ENCODE measurements around the gene MAPK8IP1. TPM values are rescaled to one million over a fixed set of nuclear protein-coding genes. Genes with fewer than 3 reads are reported as not detected.

Gene MAPK8IP1
- total RNA-seq, 1 experiment from 2014 or later: not detected

DNA sequence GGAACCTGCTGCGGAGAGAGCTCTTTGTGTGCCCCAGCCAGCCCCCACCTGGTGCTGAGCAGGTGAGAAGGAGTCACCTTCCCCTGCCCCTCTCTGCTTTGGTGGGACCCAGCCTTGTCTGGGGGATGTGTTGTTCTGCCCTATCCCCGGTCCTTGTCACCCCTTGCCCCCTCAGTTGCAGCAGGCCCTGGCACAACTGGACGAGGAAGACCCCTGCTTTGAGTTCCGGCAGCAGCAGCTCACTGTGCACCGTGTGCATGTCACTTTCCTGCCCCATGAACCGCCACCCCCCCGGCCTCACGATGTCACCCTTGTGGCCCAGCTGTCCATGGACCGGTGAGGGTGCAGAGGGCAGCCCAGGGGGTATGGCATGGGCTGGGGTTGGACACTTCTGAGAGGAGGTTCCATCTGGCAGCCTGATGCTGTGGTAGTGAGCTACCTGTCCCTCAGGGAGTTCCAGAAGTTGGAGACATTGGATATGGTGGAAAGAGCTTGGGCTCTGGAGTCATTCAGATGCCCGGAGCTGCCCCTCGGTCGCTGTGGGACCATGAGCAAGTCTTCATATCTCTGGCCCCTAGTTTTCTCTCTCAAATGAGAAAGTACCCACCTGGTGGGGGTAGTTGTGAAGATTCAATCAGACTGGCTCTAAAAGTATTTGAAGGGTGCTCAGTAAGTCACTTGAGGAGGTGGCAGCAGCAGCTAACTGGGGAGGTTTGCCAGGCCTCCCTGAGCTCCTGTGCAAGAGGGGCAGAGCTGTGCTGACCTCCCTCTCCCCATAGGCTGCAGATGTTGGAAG lies 41.3 kb downstream of the MAPK8IP1 start:
- no peak for DNase-seq
- Histone ChIP-seq H3K27me3 (ENCODE audit: low read length) (no peaks in the 10 kb centered on the region), H3K36me3 (ENCODE audit: insufficient read depth, low read length) (no peaks in the 10 kb centered on the region), H3K9me2 (replicated peaks; ENCODE audit: insufficient read depth, low read length) (no peaks in the 10 kb centered on the region), H3K4me3 (ENCODE audit: low read length) (no peak overlapping the region), H3K4me1 (ENCODE audit: low read length) (peaks cover 46% of the 10 kb centered on the region), H2AFZ (ENCODE audit: low read length) (no peak overlapping the region), H3K9me3 (ENCODE audit: low read length) (no peaks in the 10 kb centered on the region), H3K9ac (ENCODE audit: low read length) (no peak overlapping the region), H3K27ac (ENCODE audit: low read length) (no peak overlapping the region), H3K79me2 (ENCODE audit: low read length) (no peaks in the 10 kb centered on the region), H4K20me1 (ENCODE audit: insufficient read depth, low read depth, low read length) (peaks cover 8% of the 10 kb centered on the region), H3K4me2 (ENCODE audit: low read depth, low read length, poor library complexity, severe bottlenecking) (no peak overlapping the region)

DNA sequence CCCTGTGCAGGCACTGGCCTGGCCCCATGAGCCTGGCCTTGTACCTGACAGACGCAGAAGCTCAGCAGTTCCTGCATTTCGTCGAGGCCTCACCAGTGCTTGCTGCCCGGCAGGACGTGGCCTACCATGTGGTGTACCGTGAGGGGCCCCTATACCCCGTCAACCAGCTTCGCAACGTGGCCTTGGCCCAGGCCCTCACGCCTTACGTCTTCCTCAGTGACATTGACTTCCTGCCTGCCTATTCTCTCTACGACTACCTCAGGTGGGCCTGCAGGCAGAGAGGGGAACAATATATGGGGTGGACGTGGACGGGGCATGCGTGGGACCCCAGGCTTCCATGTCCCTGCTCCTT lies 41.9 kb downstream of the MAPK8IP1 start:
- Histone ChIP-seq H3K36me3 (ENCODE audit: insufficient read depth, low read length) (no peaks in the 10 kb centered on the region), H3K27me3 (ENCODE audit: low read length) (no peaks in the 10 kb centered on the region), H3K4me1 (ENCODE audit: low read length) (peaks cover 49% of the 10 kb centered on the region), H3K4me2 (ENCODE audit: low read depth, low read length, poor library complexity, severe bottlenecking) (no peak overlapping the region), H3K79me2 (ENCODE audit: low read length) (no peaks in the 10 kb centered on the region), H4K20me1 (ENCODE audit: insufficient read depth, low read depth, low read length) (peaks cover 8% of the 10 kb centered on the region), H2AFZ (ENCODE audit: low read length) (no peak overlapping the region), H3K9me3 (ENCODE audit: low read length) (no peaks in the 10 kb centered on the region), H3K4me3 (ENCODE audit: low read length) (no peak overlapping the region), H3K27ac (ENCODE audit: low read length) (no peak overlapping the region), H3K9ac (ENCODE audit: low read length) (no peak overlapping the region), H3K9me2 (replicated peaks; ENCODE audit: insufficient read depth, low read length) (no peaks in the 10 kb centered on the region)
- no peak for DNase-seq

DNA sequence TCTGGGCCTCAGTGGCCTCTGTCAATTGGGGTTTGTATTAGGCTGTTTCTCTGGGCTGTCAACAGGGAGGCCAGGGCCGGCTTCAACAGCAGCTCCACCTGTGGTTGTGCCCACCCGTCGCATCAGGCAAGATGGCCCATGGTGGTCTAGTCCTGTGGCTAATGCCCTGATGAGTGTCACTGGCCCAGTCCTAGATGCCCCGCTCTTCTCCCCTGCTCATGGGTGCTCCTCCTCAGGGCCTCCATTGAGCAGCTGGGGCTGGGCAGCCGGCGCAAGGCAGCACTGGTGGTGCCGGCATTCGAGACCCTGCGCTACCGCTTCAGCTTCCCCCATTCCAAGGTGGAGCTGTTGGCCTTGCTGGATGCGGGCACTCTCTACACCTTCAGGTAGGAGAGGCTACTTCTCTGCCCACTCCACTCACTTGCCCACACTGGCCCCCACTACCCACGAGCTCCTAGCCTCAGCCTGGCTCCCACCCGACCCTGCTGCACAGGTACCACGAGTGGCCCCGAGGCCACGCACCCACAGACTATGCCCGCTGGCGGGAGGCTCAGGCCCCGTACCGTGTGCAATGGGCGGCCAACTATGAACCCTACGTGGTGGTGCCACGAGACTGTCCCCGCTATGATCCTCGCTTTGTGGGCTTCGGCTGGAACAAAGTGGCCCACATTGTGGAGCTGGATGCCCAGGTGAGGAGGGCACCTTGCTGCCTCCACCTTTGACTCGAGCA lies 42.4 kb downstream of the MAPK8IP1 start:
- H3K4me3 ChIP-seq (ENCODE audit: low read length): no peak overlapping the region
- peaks cover 8% of the 10 kb centered on the region for H4K20me1 ChIP-seq (ENCODE audit: insufficient read depth, low read depth, low read length)
- DNase-seq: no peak
- H3K9ac ChIP-seq (ENCODE audit: low read length): no peak overlapping the region
- H3K9me3 ChIP-seq (ENCODE audit: low read length): no peaks in the 10 kb centered on the region
- no peak overlapping the region for H3K4me2 ChIP-seq (ENCODE audit: low read depth, low read length, poor library complexity, severe bottlenecking)
- no peak overlapping the region for H3K27ac ChIP-seq (ENCODE audit: low read length)
- H3K79me2 ChIP-seq (ENCODE audit: low read length): no peaks in the 10 kb centered on the region
- peaks cover 49% of the 10 kb centered on the region for H3K4me1 ChIP-seq (ENCODE audit: low read length)
- no peak overlapping the region for H2AFZ ChIP-seq (ENCODE audit: low read length)
- H3K9me2 ChIP-seq (replicated peaks; ENCODE audit: insufficient read depth, low read length): no peaks in the 10 kb centered on the region
- H3K27me3 ChIP-seq (ENCODE audit: low read length): no peaks in the 10 kb centered on the region
- no peaks in the 10 kb centered on the region for H3K36me3 ChIP-seq (ENCODE audit: insufficient read depth, low read length)

- peaks cover 50% of the 10 kb centered on the region for H3K4me1 ChIP-seq (ENCODE audit: low read length)
- no peak overlapping the region for H3K9ac ChIP-seq (ENCODE audit: low read length)
- H3K79me2 ChIP-seq (ENCODE audit: low read length): no peaks in the 10 kb centered on the region
These were observed 43.2 kb downstream of the MAPK8IP1 start for GRCh38 chr11:45928535-45929215.

DNA sequence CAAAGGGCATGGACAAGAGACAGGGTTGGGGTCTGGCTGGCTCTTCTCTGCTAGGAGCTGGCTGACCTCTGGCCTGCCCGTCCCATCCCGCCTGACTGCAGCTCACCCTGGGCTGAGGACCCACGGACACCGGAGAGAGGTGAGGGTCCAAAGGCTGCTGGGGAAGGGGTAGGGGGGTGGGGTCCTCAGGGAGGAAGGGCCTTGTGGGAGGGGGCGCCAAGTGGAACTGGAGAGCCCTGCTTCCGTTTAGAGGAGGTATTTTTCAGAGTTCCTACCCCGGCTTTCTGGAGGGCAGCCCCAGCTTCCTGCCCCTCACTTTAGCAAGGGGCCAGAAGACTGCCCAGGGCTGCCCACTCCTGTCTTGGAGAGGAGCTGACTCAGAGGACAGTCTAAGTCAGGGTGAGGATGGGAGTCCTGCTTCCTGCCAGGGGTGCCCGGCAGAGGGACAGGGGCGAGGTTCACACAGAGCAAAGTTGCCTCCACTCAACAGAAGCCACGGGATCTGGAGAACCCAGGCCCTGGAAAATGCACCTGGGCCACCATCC lies 44.1 kb downstream of the MAPK8IP1 start:
- H3K9me3 ChIP-seq (ENCODE audit: low read length): no peaks in the 10 kb centered on the region
- H3K4me2 ChIP-seq (ENCODE audit: low read depth, low read length, poor library complexity, severe bottlenecking): peak overlapping the region; percentile 75
- no peaks in the 10 kb centered on the region for H3K9me2 ChIP-seq (replicated peaks; ENCODE audit: insufficient read depth, low read length)
- no peak overlapping the region for H2AFZ ChIP-seq (ENCODE audit: low read length)
- H3K27me3 ChIP-seq (ENCODE audit: low read length): no peaks in the 10 kb centered on the region
- no peak for DNase-seq
- 0 out of 2 replicates have a peak, but pooled peaks cover under 1% of the 10 kb centered on the region for H3K36me3 ChIP-seq (ENCODE audit: insufficient read depth, low read length)
- no peaks in the 10 kb centered on the region for H3K79me2 ChIP-seq (ENCODE audit: low read length)
- peaks cover 8% of the 10 kb centered on the region for H4K20me1 ChIP-seq (ENCODE audit: insufficient read depth, low read depth, low read length)
- H3K27ac ChIP-seq (ENCODE audit: low read length): peak overlapping the region; percentile 92
- peak overlapping the region; percentile 58 for H3K4me3 ChIP-seq (ENCODE audit: low read length)
- H3K9ac ChIP-seq (ENCODE audit: low read length): peak overlapping the region; percentile 56
- H3K4me1 ChIP-seq (ENCODE audit: low read length): peaks cover 59% of the 10 kb centered on the region

More at GRCh38 chr11:45928535-45929215, 43.2 kb downstream of the MAPK8IP1 start:
- Histone ChIP-seq H3K4me2 (ENCODE audit: low read depth, low read length, poor library complexity, severe bottlenecking) (peak overlapping the region; percentile 75), H3K9me3 (ENCODE audit: low read length) (no peaks in the 10 kb centered on the region), H3K27me3 (ENCODE audit: low read length) (no peaks in the 10 kb centered on the region), H3K27ac (ENCODE audit: low read length) (no peak overlapping the region), H2AFZ (ENCODE audit: low read length) (no peak overlapping the region), H3K4me3 (ENCODE audit: low read length) (no peak overlapping the region), H3K36me3 (ENCODE audit: insufficient read depth, low read length) (no peaks in the 10 kb centered on the region), H3K9me2 (replicated peaks; ENCODE audit: insufficient read depth, low read length) (no peaks in the 10 kb centered on the region), H4K20me1 (ENCODE audit: insufficient read depth, low read depth, low read length) (peaks cover 8% of the 10 kb centered on the region)
- no peak for DNase-seq

DNA sequence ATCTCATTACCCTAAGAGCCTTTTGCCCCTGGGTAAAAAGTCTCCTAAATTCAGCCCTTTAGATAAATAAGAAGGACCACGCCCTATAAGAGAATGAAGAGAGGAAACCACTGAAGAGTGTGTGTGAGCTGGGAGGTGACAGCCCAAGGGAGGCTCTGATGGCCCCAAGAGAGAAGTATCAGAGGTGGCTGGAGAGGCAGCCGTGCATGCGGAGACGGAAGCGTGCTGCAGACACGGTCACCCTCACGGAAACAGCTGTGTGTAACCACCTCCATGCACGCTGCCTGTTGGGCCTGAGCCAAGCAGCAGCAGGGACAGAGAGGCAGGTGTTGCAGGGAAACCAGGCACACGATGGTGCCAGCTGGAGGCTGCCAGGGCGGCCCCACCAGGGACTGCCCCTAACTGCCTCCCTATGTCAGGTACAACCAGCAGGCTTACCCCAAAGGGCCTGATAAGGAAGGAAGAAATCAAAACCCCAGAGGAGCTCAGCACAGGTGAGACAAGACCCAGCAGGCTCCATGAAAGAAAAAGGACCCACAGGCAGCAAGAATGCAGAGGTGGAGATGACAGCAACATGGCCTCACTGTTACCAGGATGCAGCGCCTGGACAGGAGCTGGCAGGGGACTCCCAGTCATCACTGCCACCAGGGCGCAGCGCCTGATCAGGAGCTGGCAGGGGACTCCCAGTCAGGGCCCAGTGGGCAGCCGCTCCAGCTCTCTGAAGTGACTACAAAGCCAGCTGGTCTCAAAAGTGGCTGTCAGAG lies 44.8 kb downstream of the MAPK8IP1 start:
- peak overlapping the region; percentile 60 for H3K9ac ChIP-seq (ENCODE audit: low read length)
- H2AFZ ChIP-seq (ENCODE audit: low read length): no peak overlapping the region
- peaks cover 7% of the 10 kb centered on the region for H3K36me3 ChIP-seq (ENCODE audit: insufficient read depth, low read length)
- peak overlapping the region; percentile 92 for H3K27ac ChIP-seq (ENCODE audit: low read length)
- H3K27me3 ChIP-seq (ENCODE audit: low read length): no peaks in the 10 kb centered on the region
- no peaks in the 10 kb centered on the region for H3K79me2 ChIP-seq (ENCODE audit: low read length)
- no peaks in the 10 kb centered on the region for H3K9me3 ChIP-seq (ENCODE audit: low read length)
- peak overlapping the region; percentile 58 for H3K4me3 ChIP-seq (ENCODE audit: low read length)
- H3K9me2 ChIP-seq (replicated peaks; ENCODE audit: insufficient read depth, low read length): no peaks in the 10 kb centered on the region
- peak; percentile 97 for DNase-seq
- H4K20me1 ChIP-seq (ENCODE audit: insufficient read depth, low read depth, low read length): peaks cover 8% of the 10 kb centered on the region
- peaks cover 66% of the 10 kb centered on the region for H3K4me1 ChIP-seq (ENCODE audit: low read length)
- peak overlapping the region; percentile 75 for H3K4me2 ChIP-seq (ENCODE audit: low read depth, low read length, poor library complexity, severe bottlenecking)

GRCh38 chr11:45930951-45931570 lies 45.6 kb downstream of the MAPK8IP1 start:
- peak overlapping the region; percentile 92 for H3K27ac ChIP-seq (ENCODE audit: low read length)
- peaks cover 10% of the 10 kb centered on the region for H3K36me3 ChIP-seq (ENCODE audit: insufficient read depth, low read length)
- H3K27me3 ChIP-seq (ENCODE audit: low read length): no peaks in the 10 kb centered on the region
- H3K4me3 ChIP-seq (ENCODE audit: low read length): peak overlapping the region; percentile 39; the same call in 1 of the 2 replicates
- H2AFZ ChIP-seq (ENCODE audit: low read length): no peak overlapping the region
- peak overlapping the region; percentile 60 for H3K9ac ChIP-seq (ENCODE audit: low read length)
- peaks cover 8% of the 10 kb centered on the region for H4K20me1 ChIP-seq (ENCODE audit: insufficient read depth, low read depth, low read length)
- H3K4me2 ChIP-seq (ENCODE audit: low read depth, low read length, poor library complexity, severe bottlenecking): peak overlapping the region; percentile 75
- H3K9me3 ChIP-seq (ENCODE audit: low read length): no peaks in the 10 kb centered on the region
- H3K9me2 ChIP-seq (replicated peaks; ENCODE audit: insufficient read depth, low read length): no peaks in the 10 kb centered on the region
- H3K4me1 ChIP-seq (ENCODE audit: low read length): peaks cover 74% of the 10 kb centered on the region
- H3K79me2 ChIP-seq (ENCODE audit: low read length): no peaks in the 10 kb centered on the region
- peak; percentile 58 for DNase-seq

Measured in Karpas-422 (cell line).